Stomach (tissue), 4 donors: Measurements from ENCODE around the gene SMAD9.

Experiments used
- CTCF ChIP-seq, 7 experiments: fragments of 450-650 bp in 4 of 7; fragments of 200-600 bp in 3 of 7; sonication (generic) in 3 of 7; IDR thresholded peaks; one replicate each; pipeline ENCODE4 v1.5.1; 2016 to 2019; ENCODE audit warnings: antibody characterized with exemption in 7 of 7, control low read depth in 2 of 7, mild to moderate bottlenecking in 1 of 7
- POLR2A ChIP-seq, 4 donors: fragments of 450-650 bp; IDR thresholded peaks; one replicate each; pipeline ENCODE4 v1.6.1; 2016; ENCODE audit warnings: antibody characterized with exemption in 4 of 4, control low read depth in 2 of 4, mild to moderate bottlenecking in 1 of 4, moderate library complexity in 1 of 4

- TF ChIP-seq CTCF (IDR thresholded peaks at IDR 0.05) (no peak), POLR2A (IDR thresholded peaks at IDR 0.05) (no peak)
Measured at GRCh38 chr13:36806102-36806501, 113.9 kb downstream of the SMAD9 start.
